K562 (cell line): ENCODE measurements around the gene KIF5C. TPM values are rescaled to one million over a fixed set of nuclear protein-coding genes. Genes with fewer than 3 reads are reported as not detected.

Experiments
- HIVEP1 ChIP-seq: fragments of 250-450 bp; sonication (Bioruptor Pico); IDR thresholded peaks from 2 replicates; pipeline ENCODE4 v1.4.0; 2020; ENCODE audit warnings: mild to moderate bottlenecking
- KLF13 ChIP-seq: fragments of 450-650 bp; IDR thresholded peaks from 2 replicates; pipeline ENCODE4 v1.6.1; 2016; ENCODE audit warnings: missing genetic modification characterization, low read depth, mild to moderate bottlenecking, missing compliant biosample characterization, moderate library complexity, borderline replicate concordance
- PRDM10 ChIP-seq: fragments of 450-650 bp; IDR thresholded peaks from 2 replicates; pipeline ENCODE4 v1.6.1; 2018; ENCODE audit not compliant: partially characterized antibody
- XRCC5 ChIP-seq: fragments of 200-400 bp; formaldehyde crosslinking; IDR thresholded peaks from 2 replicates; pipeline ENCODE4 v1.6.1; 2017; ENCODE audit warnings: low read depth, mild to moderate bottlenecking, low read length
- ZNF263 ChIP-seq: sonication (generic); formaldehyde crosslinking; IDR thresholded peaks from 2 replicates; pipeline ENCODE4 v1.8.0; 2022; ENCODE audit warnings: mild to moderate bottlenecking, missing genetic modification reagents, borderline replicate concordance
- polyA plus RNA-seq, 8 experiments: library from polyadenylated mRNA; depleted of rRNA in 4 of 8; stranded (reverse) in 5 of 8; unstranded in 3 of 8; fragments of >200 nt; fragmentation: Nextera tagmentation in 2 of 8; fragmentation: Illumina TruSeq in 1 of 8; extraction: Ambion mirVana in 2 of 8; extraction: Trizol in 1 of 8; gene quantifications; 2 replicates each; pipeline versions ENCODE4 v1.2.1 to v1.2.3, GENCODE V29; 2011 to 2014; ENCODE audit warnings: inconsistent platforms in 1 of 8, missing spikeins in 1 of 8
- total RNA-seq, 7 experiments: library from RNA; depleted of rRNA in 6 of 7; stranded (reverse); fragments of >200 nt in 6 of 7; fragmentation: Illumina TruSeq in 2 of 7; extraction: Trizol in 2 of 7; gene quantifications; 2 replicates each; pipeline versions ENCODE4 v1.2.1 to v1.2.3, GENCODE V29; 2011 to 2021; ENCODE audit warnings: low replicate concordance in 1 of 7
- TF ChIP-seq, protein P1 (sequence below): fragments of 250-450 bp; sonication (Bioruptor Pico); IDR thresholded peaks from 2 replicates; pipeline ENCODE4 v1.8.0; 2021; ENCODE audit warnings: moderate library complexity, mild to moderate bottlenecking, inconsistent platforms
- TF ChIP-seq, protein P2 (sequence below): sonication (generic); formaldehyde crosslinking; IDR thresholded peaks from 2 replicates; pipeline ENCODE4 v1.8.0; 2022; ENCODE audit warnings: mild to moderate bottlenecking, low read depth, missing genetic modification reagents
- TF ChIP-seq, protein P3 (sequence below): fragments of 450-650 bp; IDR thresholded peaks from 2 replicates; pipeline ENCODE4 v1.6.1; 2017; ENCODE audit warnings: mild to moderate bottlenecking, moderate library complexity

The KIF5C gene
- total and polyA plus RNA-seq, 9 of the 15 experiments (the other 6 are each of a cell fraction or from before 2014, with no cell fraction given) = 0.01 to 0.09 (median 0.01) TPM; not detected in 6

GRCh38 chr2:149049142-149049541 is 174.1 kb downstream of the KIF5C start (continued):
- TF ChIP-seq, protein P1, sequence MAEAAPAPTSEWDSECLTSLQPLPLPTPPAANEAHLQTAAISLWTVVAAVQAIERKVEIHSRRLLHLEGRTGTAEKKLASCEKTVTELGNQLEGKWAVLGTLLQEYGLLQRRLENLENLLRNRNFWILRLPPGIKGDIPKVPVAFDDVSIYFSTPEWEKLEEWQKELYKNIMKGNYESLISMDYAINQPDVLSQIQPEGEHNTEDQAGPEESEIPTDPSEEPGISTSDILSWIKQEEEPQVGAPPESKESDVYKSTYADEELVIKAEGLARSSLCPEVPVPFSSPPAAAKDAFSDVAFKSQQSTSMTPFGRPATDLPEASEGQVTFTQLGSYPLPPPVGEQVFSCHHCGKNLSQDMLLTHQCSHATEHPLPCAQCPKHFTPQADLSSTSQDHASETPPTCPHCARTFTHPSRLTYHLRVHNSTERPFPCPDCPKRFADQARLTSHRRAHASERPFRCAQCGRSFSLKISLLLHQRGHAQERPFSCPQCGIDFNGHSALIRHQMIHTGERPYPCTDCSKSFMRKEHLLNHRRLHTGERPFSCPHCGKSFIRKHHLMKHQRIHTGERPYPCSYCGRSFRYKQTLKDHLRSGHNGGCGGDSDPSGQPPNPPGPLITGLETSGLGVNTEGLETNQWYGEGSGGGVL = no peak
- TF ChIP-seq KLF13 (tag) = no peak
- TF ChIP-seq HIVEP1 (CRISPR knock-in tag) = no peak
- TF ChIP-seq, protein P2, sequence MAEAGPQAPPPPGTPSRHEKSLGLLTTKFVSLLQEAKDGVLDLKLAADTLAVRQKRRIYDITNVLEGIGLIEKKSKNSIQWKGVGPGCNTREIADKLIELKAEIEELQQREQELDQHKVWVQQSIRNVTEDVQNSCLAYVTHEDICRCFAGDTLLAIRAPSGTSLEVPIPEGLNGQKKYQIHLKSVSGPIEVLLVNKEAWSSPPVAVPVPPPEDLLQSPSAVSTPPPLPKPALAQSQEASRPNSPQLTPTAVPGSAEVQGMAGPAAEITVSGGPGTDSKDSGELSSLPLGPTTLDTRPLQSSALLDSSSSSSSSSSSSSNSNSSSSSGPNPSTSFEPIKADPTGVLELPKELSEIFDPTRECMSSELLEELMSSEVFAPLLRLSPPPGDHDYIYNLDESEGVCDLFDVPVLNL (CRISPR knock-in tag) = no peak
- TF ChIP-seq XRCC5 = no peak
- TF ChIP-seq ZNF263 (CRISPR knock-in tag) = no peak
- TF ChIP-seq, protein P3, sequence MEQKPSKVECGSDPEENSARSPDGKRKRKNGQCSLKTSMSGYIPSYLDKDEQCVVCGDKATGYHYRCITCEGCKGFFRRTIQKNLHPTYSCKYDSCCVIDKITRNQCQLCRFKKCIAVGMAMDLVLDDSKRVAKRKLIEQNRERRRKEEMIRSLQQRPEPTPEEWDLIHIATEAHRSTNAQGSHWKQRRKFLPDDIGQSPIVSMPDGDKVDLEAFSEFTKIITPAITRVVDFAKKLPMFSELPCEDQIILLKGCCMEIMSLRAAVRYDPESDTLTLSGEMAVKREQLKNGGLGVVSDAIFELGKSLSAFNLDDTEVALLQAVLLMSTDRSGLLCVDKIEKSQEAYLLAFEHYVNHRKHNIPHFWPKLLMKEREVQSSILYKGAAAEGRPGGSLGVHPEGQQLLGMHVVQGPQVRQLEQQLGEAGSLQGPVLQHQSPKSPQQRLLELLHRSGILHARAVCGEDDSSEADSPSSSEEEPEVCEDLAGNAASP = no peak
- no peak for TF ChIP-seq PRDM10
